SIG-M5 treated with dmso at 0.1 percent for 504 hours (cell line): ENCODE data around the gene GHITM.

ENCODE experiments used
- DNase-seq: peaks from one replicate; lab custom pipeline; 2025; ENCODE audit not compliant: unreplicated experiment; lab: John Stamatoyannopoulos, UW

Gene GHITM

DNA sequence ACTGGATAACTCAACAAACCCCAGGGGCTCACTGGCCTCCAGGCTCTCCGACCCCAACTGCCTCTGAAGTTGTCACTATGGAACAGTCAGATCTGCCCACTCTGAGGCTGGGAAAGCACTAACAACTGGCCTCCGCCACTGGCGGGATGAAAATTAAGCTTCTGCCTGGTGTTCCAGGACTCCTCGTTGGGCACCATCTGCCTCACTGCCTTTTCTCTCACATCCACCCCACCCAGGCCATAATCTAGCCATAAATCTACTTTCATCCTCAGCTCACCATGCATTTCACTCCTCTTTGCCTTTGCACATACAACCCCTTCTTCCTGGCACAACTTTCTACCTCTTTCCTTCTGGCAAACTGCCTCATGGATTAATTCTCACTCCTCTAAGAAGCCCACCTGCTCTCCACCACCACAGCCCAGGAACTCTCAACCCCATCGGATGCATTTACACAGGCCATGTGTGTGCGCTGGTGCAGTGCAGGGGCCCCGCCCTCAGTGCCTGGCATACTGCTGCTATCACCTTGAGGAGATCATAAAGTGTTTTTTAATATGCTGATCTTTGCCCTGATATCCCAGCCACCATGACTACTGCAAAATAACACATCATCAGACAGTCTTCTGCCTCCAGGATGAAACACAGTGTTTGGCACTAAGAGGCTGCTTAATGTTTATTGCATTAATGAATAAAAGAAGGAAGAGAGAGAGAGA lies 59.1 kb downstream of the GHITM start:
- no peak for DNase-seq

- DNase-seq, result no peak
Measured at GRCh38 chr10:84200537-84201243, 61.4 kb downstream of the GHITM start.

- no peak for DNase-seq
Measured at GRCh38 chr10:84201244-84201606, 61.9 kb downstream of the GHITM start.

DNA sequence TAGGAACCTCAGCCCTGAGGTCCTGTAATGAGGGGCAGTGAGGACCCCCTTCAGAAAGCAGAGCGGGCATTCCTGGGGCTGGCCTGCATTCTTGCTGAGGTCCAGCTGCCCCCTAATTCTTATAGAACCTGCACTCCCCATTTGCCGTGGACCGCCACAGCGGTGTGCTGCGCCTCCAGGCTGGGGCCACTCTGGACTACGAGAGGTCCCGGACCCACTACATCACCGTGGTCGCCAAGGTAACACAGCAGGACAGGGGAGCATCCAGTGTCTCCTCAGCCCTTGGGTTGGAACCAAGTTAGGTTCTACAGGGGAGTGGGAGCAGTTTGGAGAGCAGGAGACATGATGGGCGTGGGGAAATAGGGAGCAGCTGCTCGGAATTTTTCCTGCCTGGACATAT lies 62.4 kb downstream of the GHITM start:
- no peak for DNase-seq

- no peak for DNase-seq
Measured at GRCh38 chr10:84202349-84202748, 63.0 kb downstream of the GHITM start.
